Measurements from ENCODE around the gene COX6A1. TPM values are rescaled to one million over a fixed set of nuclear protein-coding genes. Genes with fewer than 3 reads are reported as not detected.

COX6A1 gene
- total RNA-seq = 100 to 1,000 TPM; 449 to 455 TPM

- peak within 1 kb of the TSS; percentile 94 for H3K27ac Mint-ChIP-seq
- peak; percentile 96 for DNase-seq
- H3K4me1 Mint-ChIP-seq = peaks cover 26% of the 10 kb centered on the region
- no peaks in the 10 kb centered on the region for H3K9me3 Mint-ChIP-seq
- H3K36me3 Mint-ChIP-seq = peaks cover 13% of the 10 kb centered on the region
- H3K27me3 Mint-ChIP-seq = no peaks in the 10 kb centered on the region
- peak within 1 kb of the TSS; percentile 99 for H3K4me3 Mint-ChIP-seq
Observed at GRCh38 chr12:120437735-120438494, at the start of gene COX6A1. COX6A1 (plus strand) TSS chr12:120438113; CDS start chr12:120438127, 14 bp downstream.

- Mint-ChIP-seq H3K27ac (no peak overlapping the region), H3K4me1 (peaks cover 4% of the 10 kb centered on the region)
Observed at GRCh38 chr12:120388691-120389481, 49.0 kb upstream of the COX6A1 start.

GRCh38 chr12:120390540-120391120, 47.3 kb upstream of the COX6A1 start:
- no peak overlapping the region for H3K27ac Mint-ChIP-seq
- DNase-seq = no peak
- no peaks in the 10 kb centered on the region for H3K36me3 Mint-ChIP-seq
- peaks cover 6% of the 10 kb centered on the region for H3K4me1 Mint-ChIP-seq
- peaks cover 66% of the 10 kb centered on the region for H3K27me3 Mint-ChIP-seq
- no peaks in the 10 kb centered on the region for H3K9me3 Mint-ChIP-seq
- H3K4me3 Mint-ChIP-seq = no peak overlapping the region

More at GRCh38 chr12:120388691-120389481, 49.0 kb upstream of the COX6A1 start:
- no peaks in the 10 kb centered on the region for H3K9me3 Mint-ChIP-seq
- no peaks in the 10 kb centered on the region for H3K36me3 Mint-ChIP-seq
- no peak for DNase-seq
- H3K4me3 Mint-ChIP-seq = no peak overlapping the region
- peaks cover 56% of the 10 kb centered on the region for H3K27me3 Mint-ChIP-seq

- no peak overlapping the region for H3K27ac Mint-ChIP-seq
- no peaks in the 10 kb centered on the region for H3K36me3 Mint-ChIP-seq
- H3K4me3 Mint-ChIP-seq = no peak overlapping the region
- peaks cover 48% of the 10 kb centered on the region for H3K27me3 Mint-ChIP-seq
- peaks cover 6% of the 10 kb centered on the region for H3K4me1 Mint-ChIP-seq
- H3K9me3 Mint-ChIP-seq = no peaks in the 10 kb centered on the region
- DNase-seq = no peak
Observed at GRCh38 chr12:120394483-120395367, 43.2 kb upstream of the COX6A1 start.

- Mint-ChIP-seq H3K4me3 (no peak overlapping the region), H3K27me3 (peaks cover 44% of the 10 kb centered on the region), H3K9me3 (no peaks in the 10 kb centered on the region), H3K27ac (no peak overlapping the region), H3K4me1 (peaks cover 8% of the 10 kb centered on the region), H3K36me3 (no peaks in the 10 kb centered on the region)
- DNase-seq = no peak
Observed at GRCh38 chr12:120397824-120398540, 39.9 kb upstream of the COX6A1 start.

- H3K27ac Mint-ChIP-seq = no peak overlapping the region
- H3K36me3 Mint-ChIP-seq = no peaks in the 10 kb centered on the region
- DNase-seq = no peak
- peaks cover 8% of the 10 kb centered on the region for H3K4me1 Mint-ChIP-seq
- H3K27me3 Mint-ChIP-seq = peaks cover 38% of the 10 kb centered on the region
- H3K4me3 Mint-ChIP-seq = no peak overlapping the region
- H3K9me3 Mint-ChIP-seq = no peaks in the 10 kb centered on the region
Observed at GRCh38 chr12:120399531-120399930, 38.4 kb upstream of the COX6A1 start.

- Mint-ChIP-seq H3K4me3 (no peak overlapping the region), H3K9me3 (no peaks in the 10 kb centered on the region), H3K27ac (no peak overlapping the region), H3K4me1 (peaks cover 6% of the 10 kb centered on the region), H3K27me3 (peaks cover 15% of the 10 kb centered on the region), H3K36me3 (no peaks in the 10 kb centered on the region)
- DNase-seq = no peak
Observed at GRCh38 chr12:120402217-120402616, 35.7 kb upstream of the COX6A1 start.

- no peaks in the 10 kb centered on the region for H3K36me3 Mint-ChIP-seq
- H3K27ac Mint-ChIP-seq = no peak overlapping the region
- H3K4me3 Mint-ChIP-seq = no peak overlapping the region
- H3K27me3 Mint-ChIP-seq = peaks cover 10% of the 10 kb centered on the region
- no peaks in the 10 kb centered on the region for H3K9me3 Mint-ChIP-seq
- peaks cover 6% of the 10 kb centered on the region for H3K4me1 Mint-ChIP-seq
- no peak for DNase-seq
Observed at GRCh38 chr12:120403869-120404268, 34.0 kb upstream of the COX6A1 start.

GRCh38 chr12:120404271-120404670, 33.6 kb upstream of the COX6A1 start:
- Mint-ChIP-seq H3K27me3 (peaks cover 10% of the 10 kb centered on the region), H3K4me3 (no peak overlapping the region), H3K36me3 (no peaks in the 10 kb centered on the region), H3K27ac (no peak overlapping the region), H3K4me1 (peaks cover 5% of the 10 kb centered on the region), H3K9me3 (no peaks in the 10 kb centered on the region)
- no peak for DNase-seq

GRCh38 chr12:120406069-120406468, 31.8 kb upstream of the COX6A1 start:
- no peaks in the 10 kb centered on the region for H3K9me3 Mint-ChIP-seq
- no peaks in the 10 kb centered on the region for H3K36me3 Mint-ChIP-seq
- H3K27ac Mint-ChIP-seq = no peak overlapping the region
- no peaks in the 10 kb centered on the region for H3K4me1 Mint-ChIP-seq
- no peak overlapping the region for H3K4me3 Mint-ChIP-seq
- H3K27me3 Mint-ChIP-seq = peaks cover 10% of the 10 kb centered on the region
- no peak for DNase-seq

- Mint-ChIP-seq H3K4me3 (no peak overlapping the region), H3K27ac (no peak overlapping the region), H3K9me3 (no peaks in the 10 kb centered on the region), H3K27me3 (peaks cover 10% of the 10 kb centered on the region), H3K4me1 (no peaks in the 10 kb centered on the region), H3K36me3 (no peaks in the 10 kb centered on the region)
- DNase-seq = no peak
Observed at GRCh38 chr12:120406553-120406952, 31.4 kb upstream of the COX6A1 start.

- no peaks in the 10 kb centered on the region for H3K36me3 Mint-ChIP-seq
- H3K4me1 Mint-ChIP-seq = no peaks in the 10 kb centered on the region
Observed at GRCh38 chr12:120408771-120409170, 29.1 kb upstream of the COX6A1 start.

GRCh38 chr12:120412421-120412820, 25.5 kb upstream of the COX6A1 start:
- peaks cover 5% of the 10 kb centered on the region for H3K27me3 Mint-ChIP-seq
- no peaks in the 10 kb centered on the region for H3K9me3 Mint-ChIP-seq
- DNase-seq = no peak
- no peak overlapping the region for H3K27ac Mint-ChIP-seq
- no peaks in the 10 kb centered on the region for H3K4me1 Mint-ChIP-seq
- no peak overlapping the region for H3K4me3 Mint-ChIP-seq
- H3K36me3 Mint-ChIP-seq = no peaks in the 10 kb centered on the region

More at GRCh38 chr12:120408771-120409170, 29.1 kb upstream of the COX6A1 start:
- no peak overlapping the region for H3K27ac Mint-ChIP-seq
- H3K9me3 Mint-ChIP-seq = no peaks in the 10 kb centered on the region
- no peaks in the 10 kb centered on the region for H3K27me3 Mint-ChIP-seq
- DNase-seq = no peak
- no peak overlapping the region for H3K4me3 Mint-ChIP-seq

Measured in activated naive CD8-positive, alpha-beta T cell treated with anti-CD3 and anti-CD28 coated beads for 36 hours (primary cell).